PC-9 (cell line): ENCODE results near the gene PIAS2. TPM values are rescaled to one million over a fixed set of nuclear protein-coding genes. Genes with fewer than 3 reads are reported as not detected.

Source experiments
- BruUV-seq: library from RNA; stranded (reverse); fragments of 400-500 nt; replicated peaks from 2 replicates; lab custom pipeline; 2021; lab: Mats Ljungman, UMichigan
- CTCF ChIA-PET: fragments of 300-600 bp; sonication (Branson Sonifier 250); formaldehyde crosslinking; loops from one replicate; lab custom pipeline; 2022; ENCODE audit warnings: antibody characterized with exemption; lab: Charles Lee
- POLR2A ChIA-PET: fragments of 300-600 bp; sonication (Branson Sonifier 250); formaldehyde crosslinking; loops from one replicate; lab custom pipeline; 2022; ENCODE audit warnings: antibody characterized with exemption; ENCODE audit not compliant: unreplicated experiment; lab: Charles Lee
- DNase-seq, 2 experiments: peaks; one replicate each; pipeline versions ENCODE4 v3.0.0 to v3.0.0-alpha.2; 2015 to 2022; ENCODE audit warnings: mixed read lengths in 1 of 2
- H2AFZ ChIP-seq: fragments of 200-600 bp; sonication (generic); 2 replicates; pipeline ENCODE4 v1.8.1; 2017; ENCODE audit warnings: antibody characterized with exemption
- H3F3A ChIP-seq: fragments of 200-600 bp; sonication (generic); 2 replicates; pipeline ENCODE4 v1.8.1; 2017; ENCODE audit warnings: antibody characterized with exemption, mild to moderate bottlenecking, low read depth; ENCODE audit not compliant: insufficient read depth
- H3K27ac ChIP-seq: fragments of 200-600 bp; sonication (generic); 2 replicates; pipeline ENCODE4 v1.6.1; 2016; ENCODE audit warnings: mixed run types
- H3K27me3 ChIP-seq: fragments of 200-600 bp; sonication (generic); 2 replicates; pipeline ENCODE4 v1.6.1; 2016; ENCODE audit warnings: low read depth, mixed run types; ENCODE audit not compliant: insufficient read depth
- H3K36me3 ChIP-seq: fragments of 200-600 bp; sonication (generic); 2 replicates; pipeline ENCODE4 v1.6.1; 2016; ENCODE audit warnings: low read depth, mixed run types
- H3K4me1 ChIP-seq: fragments of 200-600 bp; sonication (generic); replicated peaks from 2 replicates; pipeline ENCODE4 v1.6.1; 2016; ENCODE audit warnings: mixed run types; ENCODE audit not compliant: insufficient read depth
- H3K4me2 ChIP-seq: fragments of 200-600 bp; sonication (generic); 2 replicates; pipeline ENCODE4 v1.6.1; 2017; ENCODE audit warnings: mixed run types
- H3K4me3 ChIP-seq: fragments of 200-600 bp; sonication (generic); 2 replicates; pipeline ENCODE4 v1.6.1; 2016; ENCODE audit warnings: mixed run types
- H3K79me2 ChIP-seq: fragments of 200-600 bp; sonication (generic); 2 replicates; pipeline ENCODE4 v1.6.1; 2017; ENCODE audit warnings: low read depth, mixed run types
- H3K9me2 ChIP-seq: fragments of 200-600 bp; sonication (generic); 2 replicates; pipeline ENCODE4 v1.8.1; 2017; ENCODE audit warnings: mild to moderate bottlenecking; ENCODE audit not compliant: insufficient read depth
- H3K9me3 ChIP-seq: fragments of 200-600 bp; sonication (generic); 2 replicates; pipeline ENCODE4 v1.8.1; 2016; ENCODE audit warnings: low read depth; ENCODE audit not compliant: insufficient read depth
- H4K20me1 ChIP-seq: fragments of 200-600 bp; sonication (generic); 2 replicates; pipeline ENCODE4 v1.8.1; 2017; ENCODE audit not compliant: insufficient read depth
- EZH2 ChIP-seq: fragments of 200-600 bp; sonication (generic); IDR thresholded peaks from 2 replicates; pipeline ENCODE4 v1.8.0; 2017; ENCODE audit warnings: antibody characterized with exemption, low read depth
- intact Hi-C: fragments of 100-400 bp; cut with micrococcal nuclease; formaldehyde crosslinking; loops from one replicate; pipeline ENCODE4 v1.10.0; 2022; ENCODE audit not compliant: unreplicated experiment
- total RNA-seq: library from RNA; stranded (reverse); gene quantifications from 2 replicates; pipeline ENCODE4 v1.2.3, GENCODE V29; 2021
- TF ChIP-seq, protein P1 (sequence below): fragments of 200-600 bp; sonication (generic); conservative IDR thresholded peaks from 2 replicates; pipeline ENCODE4 v1.6.1; 2017; ENCODE audit warnings: mixed run types, antibody characterized with exemption, mild to moderate bottlenecking, moderate library complexity

Gene PIAS2
- total RNA-seq, 1 experiment from 2014 or later, result 17.5 TPM

DNA sequence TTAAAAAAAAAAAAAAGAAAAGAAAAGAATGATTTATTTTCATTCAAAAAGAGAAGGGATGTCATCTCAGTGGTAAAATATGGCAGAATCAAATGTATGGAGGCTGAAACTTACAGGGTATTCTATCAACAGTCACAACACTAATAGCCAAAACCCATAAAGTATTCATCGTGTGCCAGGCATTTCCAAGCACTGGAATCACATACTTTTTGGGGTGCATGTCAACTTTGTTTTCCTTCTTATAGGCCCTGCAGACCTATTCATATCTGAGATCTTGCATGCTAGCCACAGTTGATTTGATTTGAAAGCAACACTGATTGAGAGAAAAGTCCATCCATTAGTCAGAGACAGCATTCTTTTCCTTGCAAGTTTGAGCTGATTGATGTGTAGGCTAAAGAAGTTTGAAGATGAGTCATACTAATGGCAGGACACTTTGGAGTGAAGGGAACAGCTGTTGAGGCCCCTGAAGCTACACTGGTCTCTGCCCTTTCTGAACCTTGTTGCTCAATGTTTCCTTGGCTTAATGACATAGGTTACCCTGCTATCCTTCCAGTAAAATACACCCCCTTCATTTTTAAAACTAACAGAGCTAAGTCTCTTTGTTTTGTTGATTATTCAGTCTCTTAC, 22.1 kb upstream of the PIAS2 start:
- ChIA-PET CTCF (no interaction called here), POLR2A (no interaction called here)
- H4K20me1 ChIP-seq, result no peaks in the 10 kb centered on the region
- H3K4me3 ChIP-seq, result no peak overlapping the region
- no peaks in the 10 kb centered on the region for H3K36me3 ChIP-seq
- TF ChIP-seq, protein P1, sequence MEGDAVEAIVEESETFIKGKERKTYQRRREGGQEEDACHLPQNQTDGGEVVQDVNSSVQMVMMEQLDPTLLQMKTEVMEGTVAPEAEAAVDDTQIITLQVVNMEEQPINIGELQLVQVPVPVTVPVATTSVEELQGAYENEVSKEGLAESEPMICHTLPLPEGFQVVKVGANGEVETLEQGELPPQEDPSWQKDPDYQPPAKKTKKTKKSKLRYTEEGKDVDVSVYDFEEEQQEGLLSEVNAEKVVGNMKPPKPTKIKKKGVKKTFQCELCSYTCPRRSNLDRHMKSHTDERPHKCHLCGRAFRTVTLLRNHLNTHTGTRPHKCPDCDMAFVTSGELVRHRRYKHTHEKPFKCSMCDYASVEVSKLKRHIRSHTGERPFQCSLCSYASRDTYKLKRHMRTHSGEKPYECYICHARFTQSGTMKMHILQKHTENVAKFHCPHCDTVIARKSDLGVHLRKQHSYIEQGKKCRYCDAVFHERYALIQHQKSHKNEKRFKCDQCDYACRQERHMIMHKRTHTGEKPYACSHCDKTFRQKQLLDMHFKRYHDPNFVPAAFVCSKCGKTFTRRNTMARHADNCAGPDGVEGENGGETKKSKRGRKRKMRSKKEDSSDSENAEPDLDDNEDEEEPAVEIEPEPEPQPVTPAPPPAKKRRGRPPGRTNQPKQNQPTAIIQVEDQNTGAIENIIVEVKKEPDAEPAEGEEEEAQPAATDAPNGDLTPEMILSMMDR, result no peak
- TF ChIP-seq EZH2, result no peak
- no peaks in the 10 kb centered on the region for H3K4me1 ChIP-seq
- no peaks in the 10 kb centered on the region for H3F3A ChIP-seq
- no TSS peak for BruUV-seq
- no peaks in the 10 kb centered on the region for H3K27me3 ChIP-seq
- H3K9me2 ChIP-seq, result no peaks in the 10 kb centered on the region; the same call in 1 of the 2 replicates
- DNase-seq, result no peak
- no peak overlapping the region for H2AFZ ChIP-seq
- no peaks in the 10 kb centered on the region for H3K79me2 ChIP-seq
- intact Hi-C loops, result no loop called here
- no peak overlapping the region for H3K4me2 ChIP-seq
- H3K27ac ChIP-seq, result no peak overlapping the region
- H3K9me3 ChIP-seq, result no peaks in the 10 kb centered on the region

DNA sequence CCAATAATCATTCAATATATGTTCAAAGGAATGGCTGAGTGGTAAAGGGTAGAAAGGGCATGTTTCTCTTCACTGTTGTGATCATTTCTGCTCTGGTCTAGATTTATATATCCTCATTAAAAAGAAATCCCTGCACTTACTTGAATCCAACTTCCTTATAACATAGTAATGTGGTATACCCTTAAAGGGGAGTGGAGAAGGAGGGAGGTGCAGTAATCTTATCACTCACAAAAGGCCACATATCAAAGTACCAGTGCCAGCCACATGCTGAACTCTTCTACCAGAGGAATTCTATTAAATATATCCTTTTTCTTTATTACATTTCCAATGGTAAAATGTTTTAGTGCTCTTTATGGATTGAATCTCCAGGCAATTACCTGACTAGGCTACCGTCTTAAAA, 3.3 kb upstream of the PIAS2 start:
- DNase-seq, result no peak
- H4K20me1 ChIP-seq, result no peaks in the 10 kb centered on the region
- peaks cover 11% of the 10 kb centered on the region for H3K79me2 ChIP-seq
- POLR2A ChIA-PET, result no interaction called here
- no peak overlapping the region for H3K4me3 ChIP-seq
- no peak overlapping the region for H3K27ac ChIP-seq
- intact Hi-C loops, result no loop called here
- H3K9me3 ChIP-seq, result no peaks in the 10 kb centered on the region
- H3F3A ChIP-seq, result no peaks in the 10 kb centered on the region
- H2AFZ ChIP-seq, result no peak overlapping the region
- no peaks in the 10 kb centered on the region for H3K27me3 ChIP-seq
- BruUV-seq, result no TSS peak
- CTCF ChIA-PET, result no interaction called here
- H3K9me2 ChIP-seq, result no peaks in the 10 kb centered on the region
- H3K4me1 ChIP-seq, result peaks cover 7% of the 10 kb centered on the region
- no peak for TF ChIP-seq EZH2
- TF ChIP-seq, protein P1, result no peak
- H3K4me2 ChIP-seq, result no peak overlapping the region
- H3K36me3 ChIP-seq, result no peaks in the 10 kb centered on the region

DNA sequence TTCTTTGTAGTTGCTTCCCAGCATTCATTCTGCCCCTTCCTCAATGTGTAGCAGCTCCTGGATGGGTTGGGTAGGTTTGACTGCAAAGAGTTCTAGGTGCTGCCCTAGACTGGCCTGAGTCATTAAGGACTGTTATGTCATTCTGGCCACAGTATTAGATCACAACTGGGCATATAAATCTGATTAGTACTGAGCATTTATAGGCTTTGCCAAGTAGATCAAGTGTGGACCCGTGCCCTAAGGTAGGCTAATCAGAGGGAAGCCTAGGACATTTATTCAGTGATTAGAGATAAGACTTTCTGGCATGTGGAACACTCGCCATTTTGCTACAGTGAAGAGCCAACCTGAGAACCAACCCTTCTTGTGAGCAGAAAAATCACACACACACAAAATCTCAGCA, 2.8 kb upstream of the PIAS2 start:
- CTCF ChIA-PET, result interaction anchor here (0.6 kb wide), 1 partner anchor 106 kb away, joined by 3 read pairs; no protein-coding TSS in a partner anchor
- H3K9me3 ChIP-seq, result no peaks in the 10 kb centered on the region

More for the DNA sequence above, 2.8 kb upstream of the PIAS2 start:
- H3K79me2 ChIP-seq, result peaks cover 17% of the 10 kb centered on the region
- peaks cover 13% of the 10 kb centered on the region for H3K4me1 ChIP-seq
- BruUV-seq, result no TSS peak
- TF ChIP-seq, protein P1, result no peak
- TF ChIP-seq EZH2, result no peak
- POLR2A ChIA-PET, result no interaction called here
- intact Hi-C loops, result no loop called here
- H3K9me2 ChIP-seq, result no peaks in the 10 kb centered on the region
- H3K27me3 ChIP-seq, result no peaks in the 10 kb centered on the region
- H3K4me3 ChIP-seq, result no peak overlapping the region
- H3F3A ChIP-seq, result no peaks in the 10 kb centered on the region
- no peak overlapping the region for H3K4me2 ChIP-seq
- H3K27ac ChIP-seq, result no peak overlapping the region
- H4K20me1 ChIP-seq, result no peaks in the 10 kb centered on the region
- no peak overlapping the region for H2AFZ ChIP-seq
- no peaks in the 10 kb centered on the region for H3K36me3 ChIP-seq
- no peak for DNase-seq
